Fibroblast of mammary gland (primary cell): ENCODE data around the gene UBASH3A.

ENCODE experiments used
- DNase-seq: peaks from one replicate; pipeline ENCODE4 v3.0.0-alpha.2; 2010; ENCODE audit warnings: low read depth
- H3K4me3 ChIP-seq: 2 replicates; pipeline ENCODE4 v1.5.1; 2011; ENCODE audit warnings: low read depth, mild to moderate bottlenecking, low read length, moderate library complexity; ENCODE audit not compliant: control insufficient read depth
- CTCF ChIP-seq: conservative IDR thresholded peaks from 2 replicates; pipeline ENCODE4 v1.5.1; 2011; ENCODE audit warnings: low read depth, low read length, inconsistent platforms; ENCODE audit not compliant: control insufficient read depth, insufficient read depth

UBASH3A gene

DNA sequence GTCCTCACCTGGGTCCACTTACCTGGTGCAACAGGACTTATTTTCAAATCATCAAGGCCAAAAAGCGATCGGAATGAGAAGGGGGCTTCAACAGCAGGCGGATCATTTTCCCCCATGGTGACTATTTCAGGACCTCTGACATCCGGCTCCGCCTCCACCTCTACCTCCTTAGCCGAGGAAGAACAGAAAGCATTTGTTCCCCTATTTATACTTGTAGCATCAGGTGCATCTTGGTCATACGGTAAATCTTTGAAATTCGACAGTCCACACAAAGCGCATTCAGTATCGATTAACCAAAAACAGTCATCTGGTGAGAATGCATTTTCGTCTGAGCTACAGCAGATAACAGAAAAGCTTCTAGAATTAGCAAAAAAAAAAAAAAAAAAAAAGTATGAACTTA is 8.4 kb upstream of the UBASH3A start:
- no peak for TF ChIP-seq CTCF
- DNase-seq: no peak
- no peak overlapping the region for H3K4me3 ChIP-seq

DNA sequence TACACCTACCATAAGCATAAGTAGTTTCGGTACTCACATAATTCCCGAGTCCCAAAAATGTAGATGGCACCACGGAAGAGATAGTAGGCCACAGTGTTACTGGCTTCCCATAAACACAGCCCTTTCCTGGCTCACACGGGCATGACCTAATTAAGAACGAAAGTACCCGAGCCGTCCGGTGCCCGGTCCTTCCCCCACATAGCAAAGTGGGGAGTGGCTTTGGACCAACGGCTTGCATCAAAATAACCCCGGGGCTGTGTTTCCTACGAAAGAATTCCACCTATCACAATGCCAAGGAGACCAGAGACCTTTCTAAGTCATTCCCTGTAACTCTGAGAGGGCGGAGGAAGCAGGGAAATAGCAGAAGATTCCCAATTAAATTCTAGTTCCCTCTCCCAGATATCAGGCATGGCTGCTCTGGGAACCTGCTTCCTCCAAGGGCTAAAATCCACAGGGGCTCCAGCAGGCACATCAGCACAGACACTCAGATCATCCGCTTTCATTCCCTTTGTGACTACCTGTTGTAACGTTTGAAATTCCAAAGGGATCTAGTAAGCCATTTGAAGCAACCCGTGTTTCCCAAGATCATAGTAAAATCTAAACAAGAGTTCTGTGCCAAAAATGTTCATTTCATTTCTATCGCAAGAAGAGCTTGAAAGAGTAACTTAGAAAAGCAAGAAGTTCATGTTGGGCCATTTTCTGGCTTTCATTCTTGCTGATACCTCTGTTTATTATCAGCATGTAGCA is 7.6 kb upstream of the UBASH3A start, which contains the start of gene TMPRSS3:
TSS of gene TMPRSS3 (minus strand) at position 148 of the 747 bp plus-strand sequence. CDS start 635 bp downstream, outside the sequence.
- TF ChIP-seq CTCF: no peak
- H3K4me3 ChIP-seq: no peak within 1 kb of the TSS
- DNase-seq: no peak

DNA sequence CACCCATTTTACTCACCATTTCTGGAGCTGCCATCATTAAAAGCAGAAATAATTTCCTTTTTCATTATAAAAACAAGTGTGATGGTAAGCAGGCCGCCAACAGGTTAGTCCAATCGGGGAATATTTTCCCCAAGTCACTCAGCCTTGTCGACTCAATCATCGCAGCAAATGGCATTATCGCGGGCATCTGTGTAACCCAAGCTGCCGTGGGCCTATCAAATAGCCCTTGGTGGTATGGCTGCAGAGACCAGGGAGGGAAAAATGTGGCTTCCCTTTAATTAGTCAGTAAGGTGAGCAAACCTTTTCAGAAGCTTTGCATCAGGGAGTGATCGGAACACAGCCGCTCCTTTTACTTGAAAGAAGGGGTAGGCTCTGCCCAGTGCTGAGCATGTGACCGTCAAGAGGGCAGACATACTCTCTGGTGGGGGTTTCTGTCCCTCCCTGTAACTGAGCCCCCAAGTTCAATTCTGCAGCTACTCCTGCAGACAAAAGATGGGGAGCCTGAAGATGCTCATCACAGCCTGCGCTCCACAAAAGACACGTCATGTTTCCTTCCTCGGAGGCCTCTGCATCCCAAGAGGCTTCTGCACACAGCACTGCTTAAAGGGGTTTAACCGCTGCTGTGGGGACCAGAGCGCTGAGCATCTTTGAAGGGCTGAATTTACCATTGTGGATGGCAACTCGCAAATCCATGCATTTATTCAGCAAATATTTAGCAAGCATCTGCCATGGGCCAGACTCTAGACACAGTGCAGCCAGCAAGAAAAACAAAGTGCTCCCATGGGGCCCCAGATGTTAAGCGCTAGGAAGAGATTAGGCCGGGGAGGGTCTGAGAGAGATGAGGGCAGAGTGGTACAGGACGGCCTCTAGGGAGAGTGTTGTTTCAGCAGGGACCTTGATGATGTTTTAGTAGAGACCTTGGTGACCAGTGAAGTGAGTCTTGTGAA is 6.6 kb upstream of the UBASH3A start:
- H3K4me3 ChIP-seq: no peak overlapping the region
- TF ChIP-seq CTCF: no peak
- DNase-seq: no peak

- H3K4me3 ChIP-seq: no peak overlapping the region
- DNase-seq: no peak
- no peak for TF ChIP-seq CTCF
Observed at GRCh38 chr21:42397746-42398394, 5.8 kb upstream of the UBASH3A start.

- DNase-seq: no peak
- no peak overlapping the region for H3K4me3 ChIP-seq
- no peak for TF ChIP-seq CTCF
Observed at GRCh38 chr21:42398436-42399028, 5.2 kb upstream of the UBASH3A start.

- H3K4me3 ChIP-seq: no peak overlapping the region
- DNase-seq: peak; percentile 47
- TF ChIP-seq CTCF: no peak
Observed at GRCh38 chr21:42400525-42400924, 3.2 kb upstream of the UBASH3A start.
